GOT3 (cell line): Measurements from ENCODE around the gene OTOG.

ENCODE experiments used
- DNase-seq: peaks from one replicate; lab custom pipeline; 2025; ENCODE audit warnings: mixed read lengths; lab: John Stamatoyannopoulos, UW

Gene OTOG

DNA sequence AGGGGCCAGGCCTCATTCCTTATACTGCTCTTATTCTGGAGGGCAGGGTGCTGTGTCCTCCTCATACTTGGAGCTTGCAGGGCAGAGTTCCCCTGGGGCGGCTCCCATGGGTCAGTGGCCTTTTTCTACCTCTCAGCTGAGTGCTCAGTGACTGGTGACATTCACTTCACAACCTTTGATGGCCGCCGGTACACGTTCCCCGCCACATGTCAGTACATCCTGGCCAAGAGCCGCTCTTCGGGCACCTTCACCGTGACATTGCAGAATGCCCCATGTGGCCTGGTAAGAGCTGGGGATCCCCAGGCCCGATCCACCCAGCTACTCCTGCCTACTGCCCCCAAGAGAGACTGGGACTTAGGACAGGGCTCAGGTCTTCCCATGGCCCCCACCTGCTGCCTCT, 14.5 kb downstream of the OTOG start:
- DNase-seq = no peak

DNA sequence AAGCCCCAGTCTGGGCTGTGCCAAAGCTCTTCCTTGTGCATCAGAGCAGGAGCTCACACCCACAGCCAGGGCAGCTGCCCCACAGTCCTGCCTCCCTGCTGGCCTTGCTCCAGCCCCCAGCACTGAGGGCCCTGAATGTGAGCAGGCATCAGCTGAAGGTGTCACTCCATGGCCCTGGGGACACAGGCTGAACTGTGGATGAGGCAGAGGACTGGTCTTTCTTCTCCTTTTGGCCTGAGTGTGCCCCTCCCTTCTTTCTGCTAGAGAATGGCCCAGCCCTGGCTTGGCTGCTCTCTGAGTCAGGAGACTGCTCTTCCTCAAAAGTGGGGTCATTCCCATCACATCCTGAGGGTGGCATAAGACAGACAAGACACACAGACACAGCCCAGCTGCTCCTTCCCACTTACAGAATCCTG, 16.2 kb downstream of the OTOG start:
- no peak for DNase-seq

DNA sequence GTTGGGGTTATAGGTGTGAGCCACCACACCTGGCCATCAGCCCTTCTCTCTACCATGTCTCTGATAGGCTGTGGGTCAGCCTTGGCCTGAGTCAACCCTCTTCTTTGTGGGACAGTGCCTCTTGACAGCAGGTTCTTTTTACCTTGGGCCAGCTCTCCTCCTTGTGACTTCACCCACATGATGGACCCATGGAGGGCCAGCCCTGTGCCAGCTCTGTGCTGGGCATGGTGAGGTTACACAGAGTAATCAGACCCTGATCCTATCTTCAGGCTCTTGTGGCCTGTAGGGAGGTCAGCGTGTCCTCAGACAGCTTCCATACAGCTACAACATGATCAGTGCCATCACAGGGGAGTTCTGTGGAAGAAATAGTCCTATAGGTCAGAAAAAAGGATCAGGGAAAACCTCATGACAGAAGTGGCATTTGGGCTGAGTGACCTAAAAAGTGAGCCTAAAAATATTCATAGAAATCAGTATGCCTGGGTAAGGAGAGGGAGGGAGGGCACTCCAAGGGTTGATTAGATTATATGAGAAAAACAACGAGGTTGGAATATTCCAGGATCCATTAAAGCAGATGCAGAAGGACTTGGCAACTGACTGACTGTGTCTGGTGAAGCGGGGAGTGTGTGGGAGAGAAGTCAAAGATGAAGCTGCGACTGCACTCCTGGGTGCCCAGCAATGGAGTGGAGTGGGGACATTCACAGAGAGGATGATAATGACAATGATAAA, 17.1 kb downstream of the OTOG start:
- no peak for DNase-seq

DNA sequence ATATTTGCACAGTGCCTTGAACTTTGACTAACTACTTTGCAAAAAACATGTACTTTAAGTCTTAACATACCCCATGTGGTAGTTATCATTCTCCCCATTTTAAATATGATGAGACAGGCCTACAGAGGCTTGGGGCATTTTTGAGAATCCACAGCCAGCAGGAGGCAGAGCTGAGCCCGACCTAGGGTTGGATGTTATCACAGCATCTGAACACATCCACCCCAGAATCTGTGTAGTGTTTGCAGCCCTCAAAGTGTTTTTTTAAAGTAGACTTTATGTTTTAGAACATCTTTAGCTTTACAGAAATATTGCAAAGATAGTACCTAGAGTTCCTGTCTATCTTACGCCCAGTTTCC, 17.6 kb downstream of the OTOG start:
- DNase-seq = no peak

DNA sequence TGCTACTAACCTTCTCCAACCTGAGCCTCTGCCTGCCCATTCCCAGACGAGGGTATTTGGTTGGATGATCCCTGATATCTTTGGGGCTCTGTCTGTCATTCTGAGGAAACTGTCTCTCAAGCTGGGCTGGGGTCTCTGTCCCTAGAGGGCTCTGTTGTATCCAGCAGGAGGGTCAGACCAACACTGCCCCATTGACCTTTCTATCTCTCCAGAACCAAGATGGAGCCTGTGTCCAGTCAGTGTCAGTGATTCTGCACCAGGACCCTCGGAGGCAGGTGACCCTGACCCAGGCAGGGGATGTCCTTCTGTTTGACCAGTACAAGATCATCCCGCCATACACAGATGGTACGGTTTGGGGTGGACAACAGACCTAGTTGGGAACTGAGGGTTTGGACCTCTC, 21.9 kb downstream of the OTOG start:
- DNase-seq = no peak

GRCh38 chr11:17570034-17570433, 23.0 kb downstream of the OTOG start:
- DNase-seq = no peak

DNA sequence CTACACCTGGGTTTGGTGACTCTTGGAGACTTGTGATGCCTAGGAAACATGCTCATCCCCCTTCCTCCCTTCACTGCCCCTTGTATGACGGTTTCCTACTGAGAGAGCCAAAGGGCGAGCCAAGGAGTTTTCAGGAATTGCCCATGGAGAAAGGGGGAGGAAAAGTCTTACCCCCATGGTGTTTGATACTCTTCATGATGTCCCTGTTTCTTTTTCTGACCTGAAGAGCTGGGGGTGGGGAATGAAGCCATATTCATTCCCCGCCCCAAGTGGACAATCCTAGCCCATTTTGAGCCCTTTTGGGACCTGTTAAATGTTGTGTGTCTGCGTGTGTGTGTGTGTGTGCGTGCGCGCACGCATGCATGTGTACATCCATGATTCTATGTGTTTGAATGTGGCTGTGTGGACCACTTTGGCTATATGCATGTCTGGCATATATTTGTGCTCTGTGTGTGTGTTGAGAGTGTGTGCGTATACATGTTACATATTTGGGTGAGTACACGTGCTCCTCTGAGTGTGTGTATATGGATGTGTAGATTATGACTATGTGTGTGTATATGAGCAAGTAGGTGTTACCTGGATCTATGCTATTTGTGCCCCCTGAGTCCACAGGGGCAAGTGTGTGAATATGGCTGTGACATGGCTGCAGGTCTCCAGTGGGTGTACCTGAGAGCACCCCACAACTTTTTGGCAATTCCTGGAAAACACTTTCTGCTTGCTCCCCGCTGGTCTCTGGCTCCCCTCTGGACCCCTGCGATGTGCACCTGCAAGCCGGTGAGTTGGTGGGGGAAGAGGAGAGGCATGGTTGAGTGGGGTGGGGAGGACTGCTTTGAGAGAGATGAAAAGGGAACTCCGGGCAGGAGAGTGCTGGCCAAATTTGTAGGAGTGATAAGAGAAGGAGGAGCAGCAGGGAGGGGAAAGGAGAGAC, 24.6 kb downstream of the OTOG start:
- no peak for DNase-seq

- DNase-seq = no peak
These were observed 25.3 kb downstream of the OTOG start for GRCh38 chr11:17572359-17572690.

DNA sequence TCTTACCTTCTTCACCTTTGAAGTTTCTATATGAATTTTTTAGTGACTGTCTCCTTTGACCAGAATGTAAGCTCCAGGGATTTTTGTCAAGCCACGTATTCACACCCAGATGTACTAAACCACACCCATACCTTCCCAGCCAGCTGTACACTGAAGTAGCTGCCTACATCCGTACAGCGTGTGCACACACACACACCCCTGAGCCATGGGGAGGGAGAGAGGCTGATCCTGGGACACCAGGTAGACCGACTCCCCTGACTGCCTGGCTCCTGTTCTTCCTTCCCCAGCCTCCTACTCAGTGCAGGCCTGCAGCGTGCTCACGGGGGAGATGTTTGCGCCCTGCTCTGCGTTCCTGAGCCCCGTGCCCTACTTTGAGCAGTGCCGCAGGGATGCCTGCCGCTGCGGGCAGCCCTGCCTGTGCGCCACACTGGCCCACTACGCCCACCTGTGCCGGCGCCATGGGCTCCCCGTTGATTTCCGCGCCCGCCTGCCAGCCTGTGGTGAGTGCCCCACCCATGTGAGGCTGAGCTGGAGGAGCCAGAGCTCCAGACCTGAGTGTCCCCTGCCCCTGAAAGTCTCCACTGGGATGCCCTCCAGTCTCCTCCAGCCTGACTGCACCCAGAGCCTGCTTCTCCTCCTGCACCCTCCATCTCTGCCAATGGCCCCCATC, 25.9 kb downstream of the OTOG start:
- no peak for DNase-seq

- no peak for DNase-seq
These were observed 26.5 kb downstream of the OTOG start for GRCh38 chr11:17573526-17573925.

DNA sequence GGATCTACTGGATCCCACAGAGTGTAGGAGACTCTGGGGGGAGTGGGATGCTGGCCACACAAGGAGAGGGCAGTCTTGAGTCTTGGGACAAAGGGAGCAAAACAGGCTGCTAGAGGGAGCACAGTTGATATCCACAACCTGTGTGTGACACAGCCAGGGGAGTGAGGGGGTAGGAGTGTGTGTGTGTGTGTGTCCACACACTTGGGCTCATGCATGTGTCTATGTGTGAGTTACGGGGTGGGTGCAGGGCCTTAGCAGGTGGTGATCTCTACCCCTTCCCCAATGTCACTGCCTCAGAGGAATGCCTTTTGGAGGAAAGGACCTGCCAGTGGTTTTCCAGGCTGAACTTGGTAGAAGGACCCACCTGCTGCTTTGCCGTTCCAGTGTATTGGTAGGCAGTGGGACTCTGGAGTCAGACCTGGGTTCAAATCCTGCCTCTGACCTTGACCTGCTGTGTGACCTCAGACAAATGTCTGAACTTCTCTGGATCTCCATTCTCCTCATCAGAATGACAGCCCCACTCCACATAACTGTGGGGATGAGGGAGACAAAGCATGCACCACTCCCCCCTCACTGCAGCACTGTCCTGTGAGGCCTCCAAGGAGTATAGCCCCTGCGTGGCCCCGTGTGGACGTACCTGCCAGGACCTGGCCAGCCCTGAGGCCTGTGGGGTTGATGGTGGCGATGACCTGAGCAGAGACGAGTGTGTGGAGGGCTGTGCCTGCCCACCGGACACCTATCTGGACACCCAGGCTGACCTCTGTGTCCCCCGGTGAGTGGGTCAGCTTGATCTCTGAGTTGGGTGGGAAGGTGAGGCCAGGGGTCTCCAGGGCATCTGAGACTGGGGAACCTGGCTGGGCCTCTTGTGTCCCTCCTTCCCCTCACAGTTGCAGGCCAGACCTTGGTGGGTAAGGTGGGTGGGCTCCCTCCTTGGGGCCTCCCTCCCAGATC, 27.4 kb downstream of the OTOG start:
- no peak for DNase-seq

- no peak for DNase-seq
These were observed 28.7 kb downstream of the OTOG start for GRCh38 chr11:17575431-17576425.

DNA sequence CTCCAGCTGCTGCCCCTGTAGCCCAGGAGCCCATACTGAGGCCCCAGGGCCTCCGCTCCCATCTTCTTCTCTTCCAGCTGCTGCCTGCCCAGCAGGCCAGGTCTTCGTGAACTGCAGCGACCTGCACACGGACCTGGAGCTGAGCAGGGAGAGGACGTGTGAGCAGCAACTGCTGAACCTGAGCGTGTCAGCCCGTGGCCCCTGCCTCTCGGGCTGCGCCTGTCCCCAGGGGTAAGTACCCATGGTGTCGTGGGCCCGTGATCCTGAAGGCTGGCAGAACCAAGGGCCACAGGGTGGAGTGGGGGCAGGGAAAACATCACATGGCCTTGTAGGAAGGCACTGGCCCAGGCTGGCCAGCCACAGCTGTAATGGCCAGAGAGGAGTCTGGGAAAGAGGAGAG, 31.2 kb downstream of the OTOG start:
- DNase-seq = no peak

DNA sequence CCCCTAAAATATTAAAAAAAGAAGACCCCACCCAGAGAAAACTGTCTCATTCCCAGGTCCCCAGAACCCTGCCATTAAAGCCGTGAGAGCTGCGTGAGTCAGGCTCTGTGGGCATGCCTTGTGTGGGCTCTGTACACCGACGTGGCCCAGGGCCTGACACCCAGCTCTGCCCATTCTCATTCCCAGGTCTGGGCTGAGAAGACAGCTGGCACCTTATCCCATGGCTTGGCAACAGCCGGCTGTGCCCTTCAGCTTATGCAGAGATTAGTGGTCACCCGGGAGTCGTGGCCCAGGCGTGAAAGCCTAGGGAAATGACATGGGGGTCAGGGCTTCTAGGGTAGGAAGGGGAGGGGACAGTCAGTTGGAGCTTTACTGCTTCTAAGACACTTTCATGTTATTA, 31.9 kb downstream of the OTOG start:
- no peak for DNase-seq

DNA sequence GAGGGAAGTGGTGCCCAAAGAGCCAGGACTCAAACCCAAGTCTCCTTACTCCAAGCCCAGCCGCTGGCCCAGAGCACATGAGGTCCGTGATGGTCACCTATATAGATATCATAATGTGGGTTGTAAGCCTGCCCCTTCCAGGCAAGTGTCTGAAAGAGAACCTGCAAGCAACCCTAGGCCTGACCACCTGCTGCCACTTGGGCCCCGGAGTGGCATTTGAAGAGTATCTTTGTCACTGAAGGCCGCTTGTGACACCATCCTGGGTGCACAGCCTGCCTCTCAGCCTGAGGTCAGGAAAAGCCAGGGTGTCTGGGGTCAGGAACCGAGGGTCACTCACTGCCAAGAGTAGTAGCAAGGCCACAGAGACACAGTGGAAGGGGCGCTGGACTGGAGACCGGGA, 32.4 kb downstream of the OTOG start:
- no peak for DNase-seq

- DNase-seq = no peak
These were observed 33.2 kb downstream of the OTOG start for GRCh38 chr11:17580271-17580670.

DNA sequence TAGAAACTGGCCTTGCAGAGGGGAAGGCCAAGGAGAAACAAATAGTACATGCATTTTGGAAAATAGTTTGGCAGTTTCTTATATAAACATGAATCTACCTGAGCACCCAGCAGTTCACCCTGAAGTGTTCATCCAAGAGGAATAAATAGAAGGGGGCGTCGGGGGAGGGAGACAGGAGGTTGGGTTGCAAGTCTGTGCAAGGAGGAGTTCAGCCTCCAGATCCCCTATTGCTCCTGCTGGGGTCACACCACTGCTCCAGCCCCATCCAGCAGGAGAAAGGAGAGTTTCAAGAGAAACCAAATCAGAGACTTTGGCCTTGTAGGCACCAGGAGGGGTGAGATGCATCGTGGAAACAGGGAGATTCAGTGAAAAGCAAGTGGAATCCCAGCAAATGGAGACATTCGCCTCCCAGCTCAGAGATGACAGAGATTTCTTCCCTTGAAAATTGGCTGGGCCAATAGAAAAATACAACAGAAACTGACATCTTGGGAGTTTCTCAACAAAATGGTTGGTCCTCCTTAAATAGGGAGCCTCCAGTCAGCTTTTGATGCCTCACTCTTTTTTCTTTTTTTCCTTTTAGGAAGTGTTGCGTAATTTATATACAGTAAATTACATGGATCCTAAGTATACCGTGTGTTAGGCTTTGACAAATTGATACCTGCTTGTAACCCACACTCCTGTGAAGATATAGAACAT, 34.1 kb downstream of the OTOG start:
- no peak for DNase-seq

- no peak for DNase-seq
These were observed 34.6 kb downstream of the OTOG start for GRCh38 chr11:17581732-17582053.

DNA sequence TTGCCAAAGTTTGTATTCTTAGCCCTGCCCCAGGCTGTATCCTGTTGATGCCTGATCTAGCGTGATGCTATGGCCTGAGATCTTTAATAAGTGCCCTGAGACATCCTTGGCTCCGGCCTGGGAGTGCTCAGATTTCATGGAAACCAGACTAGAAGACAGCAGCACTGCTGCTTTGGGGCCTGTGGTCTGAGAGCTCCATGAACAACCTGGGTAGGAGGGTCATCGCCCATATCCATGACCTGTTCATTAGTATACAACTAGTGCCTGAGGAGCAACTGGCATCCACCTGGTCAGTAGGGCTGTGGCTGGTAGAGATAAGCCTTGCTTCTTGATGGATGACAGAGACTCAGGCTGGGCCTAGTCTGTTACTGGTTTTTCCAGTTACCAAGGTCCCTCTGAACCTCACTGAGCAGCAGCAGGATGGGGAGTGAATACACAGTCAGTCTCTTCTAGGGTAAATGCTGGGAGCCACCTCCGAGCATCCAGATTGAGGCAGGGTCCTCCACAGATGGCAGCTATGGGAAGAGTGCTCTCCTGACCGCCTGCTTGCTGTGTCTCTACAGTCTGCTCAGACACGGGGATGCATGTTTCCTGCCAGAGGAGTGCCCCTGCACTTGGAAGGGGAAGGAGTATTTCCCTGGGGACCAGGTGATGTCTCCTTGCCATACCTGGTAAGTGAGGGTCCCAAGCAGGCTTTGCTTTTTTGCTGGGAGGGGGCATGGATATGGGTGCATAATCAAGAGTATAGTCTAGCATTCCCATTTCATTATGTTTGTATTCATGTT, 39.0 kb downstream of the OTOG start:
- DNase-seq = no peak
